Kidney (tissue), 14 donors: ENCODE results near the gene FSTL5. TPM values are rescaled to one million over a fixed set of nuclear protein-coding genes. Genes with fewer than 3 reads are reported as not detected.

Source experiments
- DNase-seq, 5 donors: peaks; one replicate each; pipeline ENCODE4 v3.0.0-alpha.2; 2013 to 2020
- FAIRE-seq: peaks from 2 replicates; lab custom pipeline; 2012; peaks lifted over from hg19 to GRCh38; lab: Jason Lieb, UNC
- H3K27ac ChIP-seq, 2 donors: one replicate each; pipeline ENCODE4 v1.7.0; 2013; ENCODE audit warnings: low read depth in 2 of 2, low read length in 2 of 2, inconsistent platforms in 1 of 2
- H3K27me3 ChIP-seq: one replicate; pipeline ENCODE4 v1.7.1; 2013; ENCODE audit warnings: low read length, inconsistent platforms; ENCODE audit not compliant: control insufficient read depth, insufficient read depth
- H3K36me3 ChIP-seq, 3 donors: one replicate each; pipeline versions ENCODE4 v1.7.0 to v1.7.1; 2013; ENCODE audit warnings: low read length in 3 of 3, control low read depth in 1 of 3, inconsistent platforms in 1 of 3; ENCODE audit not compliant: insufficient read depth in 3 of 3, control insufficient read depth in 2 of 3
- H3K4me1 ChIP-seq, 3 donors: one replicate each; pipeline versions ENCODE4 v1.7.0 to v1.7.1; 2013; ENCODE audit warnings: low read length in 3 of 3, inconsistent platforms in 1 of 3, low read depth in 1 of 3; ENCODE audit not compliant: control insufficient read depth in 2 of 3, insufficient read depth in 2 of 3
- H3K4me3 ChIP-seq, 3 donors: one replicate each; pipeline versions ENCODE4 v1.7.0 to v1.8.1; 2013; ENCODE audit warnings: low read length in 3 of 3, control low read depth in 1 of 3, inconsistent platforms in 1 of 3
- H3K9ac ChIP-seq, 3 donors: one replicate each; pipeline versions ENCODE4 v1.7.0 to v1.7.1; 2013; ENCODE audit warnings: low read length in 3 of 3, control low read depth in 1 of 3, inconsistent platforms in 1 of 3
- H3K9me3 ChIP-seq, 3 donors: one replicate each; pipeline versions ENCODE4 v1.7.0 to v1.7.1; 2013; ENCODE audit warnings: low read length in 3 of 3, control low read depth in 1 of 3, inconsistent platforms in 1 of 3; ENCODE audit not compliant: control insufficient read depth in 2 of 3, insufficient read depth in 1 of 3
- intact Hi-C: fragments of 100-400 bp; cut with DNase I; formaldehyde crosslinking; loops from one replicate; pipeline ENCODE4 v1.11.1; 2022
- polyA plus RNA-seq: library from polyadenylated mRNA; stranded (reverse); fragments of 350-450 nt; fragmentation: Illumina TruSeq; extraction: RNeasy Lipid Tissue Mini Kit (QIAGEN cat#74804); gene quantifications from one replicate; pipeline ENCODE4 v1.2.3, GENCODE V29; 2014; ENCODE audit warnings: low read depth, low replicate concordance; ENCODE audit not compliant: insufficient read depth
- total RNA-seq: library from RNA; stranded (reverse); fragmentation: NEBNext Ultra II Directional; extraction: Animal tissue kit (Norgen Biotek cat#: 25700); gene quantifications from one replicate; pipeline ENCODE4 v1.2.1, GENCODE V29; 2021
- TF ChIP-seq, protein P1 (sequence below): IDR thresholded peaks from 3 replicates; pipeline ENCODE4 v1.5.1; 2012; ENCODE audit warnings: mild to moderate bottlenecking, moderate library complexity, borderline replicate concordance; ENCODE audit not compliant: insufficient read depth; ENCODE audit errors: extremely low read depth
- donor health status: control.
- donor health status: control.
- donor health status: control.
- donor health status: control.
- donor health status: control.
- donor health status: DM: yes; HTN: yes; CAD: no.
- donor health status: Normal renal cell carcinoma (clear cell type).

Gene FSTL5
- total and polyA plus RNA-seq, 2 donors from 2014 or later, result 0.09 TPM; not detected in 1

DNA sequence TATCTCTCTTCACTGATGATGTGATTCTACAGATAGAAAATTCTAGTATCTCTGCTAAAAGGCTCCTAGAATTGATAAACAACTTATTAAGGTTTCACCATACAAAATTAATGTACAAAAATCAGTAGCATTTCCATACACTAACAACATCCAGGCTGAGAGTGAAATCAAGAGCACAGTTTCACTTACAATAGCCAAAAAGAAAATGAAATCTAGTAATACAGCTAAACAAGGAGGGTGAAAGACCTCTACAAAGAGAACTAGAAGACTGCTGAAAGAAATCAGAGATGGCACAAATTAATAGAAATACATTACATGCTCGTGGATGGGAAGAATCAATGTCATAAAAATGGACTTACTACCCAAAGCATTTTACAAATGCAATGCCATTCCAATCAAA is 751.9 kb downstream of the FSTL5 start:
- no peaks in the 10 kb centered on the region for H3K36me3 ChIP-seq
- DNase-seq (no peak), FAIRE-seq (no peak)
- no peak overlapping the region for H3K4me3 ChIP-seq
- no peaks in the 10 kb centered on the region for H3K27me3 ChIP-seq
- H3K27ac ChIP-seq, result no peak overlapping the region
- H3K9me3 ChIP-seq, result no peaks in the 10 kb centered on the region
- no peak overlapping the region for H3K9ac ChIP-seq
- TF ChIP-seq, protein P1, sequence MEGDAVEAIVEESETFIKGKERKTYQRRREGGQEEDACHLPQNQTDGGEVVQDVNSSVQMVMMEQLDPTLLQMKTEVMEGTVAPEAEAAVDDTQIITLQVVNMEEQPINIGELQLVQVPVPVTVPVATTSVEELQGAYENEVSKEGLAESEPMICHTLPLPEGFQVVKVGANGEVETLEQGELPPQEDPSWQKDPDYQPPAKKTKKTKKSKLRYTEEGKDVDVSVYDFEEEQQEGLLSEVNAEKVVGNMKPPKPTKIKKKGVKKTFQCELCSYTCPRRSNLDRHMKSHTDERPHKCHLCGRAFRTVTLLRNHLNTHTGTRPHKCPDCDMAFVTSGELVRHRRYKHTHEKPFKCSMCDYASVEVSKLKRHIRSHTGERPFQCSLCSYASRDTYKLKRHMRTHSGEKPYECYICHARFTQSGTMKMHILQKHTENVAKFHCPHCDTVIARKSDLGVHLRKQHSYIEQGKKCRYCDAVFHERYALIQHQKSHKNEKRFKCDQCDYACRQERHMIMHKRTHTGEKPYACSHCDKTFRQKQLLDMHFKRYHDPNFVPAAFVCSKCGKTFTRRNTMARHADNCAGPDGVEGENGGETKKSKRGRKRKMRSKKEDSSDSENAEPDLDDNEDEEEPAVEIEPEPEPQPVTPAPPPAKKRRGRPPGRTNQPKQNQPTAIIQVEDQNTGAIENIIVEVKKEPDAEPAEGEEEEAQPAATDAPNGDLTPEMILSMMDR, result no peak
- intact Hi-C loops, result no loop called here
- H3K4me1 ChIP-seq, result no peaks in the 10 kb centered on the region

- Histone ChIP-seq H3K27me3 (no peaks in the 10 kb centered on the region), H3K27ac (no peak overlapping the region), H3K4me3 (no peak overlapping the region), H3K9me3 (no peaks in the 10 kb centered on the region), H3K9ac (no peak overlapping the region), H3K4me1 (no peaks in the 10 kb centered on the region), H3K36me3 (no peaks in the 10 kb centered on the region)
- no peak for DNase-seq
- intact Hi-C loops, result no loop called here
- TF ChIP-seq, protein P1, result no peak
- no peak for FAIRE-seq
Measured at GRCh38 chr4:161404346-161405110, 759.3 kb downstream of the FSTL5 start.

DNA sequence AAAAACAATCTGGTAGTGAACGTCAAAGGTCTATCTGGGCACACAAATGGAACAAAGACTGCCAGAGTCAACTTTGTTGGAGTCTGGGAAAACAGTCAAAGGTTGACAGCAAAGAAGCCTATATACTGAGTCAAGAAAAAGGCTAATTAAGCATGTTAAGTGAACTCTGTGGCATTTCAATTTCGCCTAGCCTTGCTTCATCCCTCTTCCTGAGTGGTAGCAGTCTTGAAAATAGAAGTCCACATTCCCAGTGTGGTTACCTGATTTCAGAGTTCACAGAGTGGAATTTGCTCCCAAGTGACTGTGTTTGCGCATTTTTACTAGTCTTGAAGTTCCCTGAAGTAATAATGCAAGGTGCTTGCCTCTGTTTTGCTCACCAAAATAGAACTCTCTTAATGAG is 760.0 kb downstream of the FSTL5 start:
- intact Hi-C loops, result no loop called here
- FAIRE-seq (no peak), DNase-seq (no peak)
- no peaks in the 10 kb centered on the region for H3K27me3 ChIP-seq
- TF ChIP-seq, protein P1, result no peak
- no peak overlapping the region for H3K4me3 ChIP-seq
- no peaks in the 10 kb centered on the region for H3K36me3 ChIP-seq
- no peak overlapping the region for H3K27ac ChIP-seq
- no peaks in the 10 kb centered on the region for H3K4me1 ChIP-seq
- no peak overlapping the region for H3K9ac ChIP-seq
- no peaks in the 10 kb centered on the region for H3K9me3 ChIP-seq
